ENCODE results near the gene SNX27.
"Not testable (repeated sequence)": the region's sequence is repeated elsewhere in the genome, so short reads cannot be mapped to it uniquely, and the experiment has no call there.

Gene SNX27

GRCh38 chr1:151596166-151596953 lies 15.5 kb upstream of the SNX27 start:
- no peak overlapping the region for H3K4me3 ChIP-seq (ENCODE audit: low read length)
- no peak for DNase-seq (ENCODE audit: low read depth, low spot score)

GRCh38 chr1:151602550-151602949 lies 9.3 kb upstream of the SNX27 start:
- H3K4me3 ChIP-seq (ENCODE audit: low read length); DNase-seq (ENCODE audit: low read depth, low spot score): not testable (repeated sequence)

GRCh38 chr1:151604291-151604690 lies 7.6 kb upstream of the SNX27 start:
- H3K4me3 ChIP-seq (ENCODE audit: low read length) = no peak overlapping the region
- DNase-seq (ENCODE audit: low read depth, low spot score) = no peak

- DNase-seq (ENCODE audit: low read depth, low spot score) = no peak
- no peak overlapping the region for H3K4me3 ChIP-seq (ENCODE audit: low read length)
Measured at GRCh38 chr1:151606384-151606783, 5.5 kb upstream of the SNX27 start.

GRCh38 chr1:151606857-151607256 lies 5.0 kb upstream of the SNX27 start:
- H3K4me3 ChIP-seq (ENCODE audit: low read length) = no peak overlapping the region

GRCh38 chr1:151610142-151610541 lies 1.7 kb upstream of the SNX27 start:
- no peak overlapping the region for H3K4me3 ChIP-seq (ENCODE audit: low read length)
- no peak for DNase-seq (ENCODE audit: low read depth, low spot score)

More at GRCh38 chr1:151606857-151607256, 5.0 kb upstream of the SNX27 start:
- no peak for DNase-seq (ENCODE audit: low read depth, low spot score)

- peak overlapping the region; percentile 58 for H3K4me3 ChIP-seq (ENCODE audit: low read length)
- no peak for DNase-seq (ENCODE audit: low read depth, low spot score)
Measured at GRCh38 chr1:151611288-151611790, 511 bp upstream of the SNX27 start.

- DNase-seq (ENCODE audit: low read depth, low spot score) = no peak
- peak overlapping the region; percentile 58 for H3K4me3 ChIP-seq (ENCODE audit: low read length)
Measured at GRCh38 chr1:151612501-151613281, 841 bp downstream of the SNX27 start.

- H3K4me3 ChIP-seq (ENCODE audit: low read length) = peak overlapping the region; percentile 58
- no peak for DNase-seq (ENCODE audit: low read depth, low spot score)
Measured at GRCh38 chr1:151613282-151613780, 1.5 kb downstream of the SNX27 start.

- DNase-seq (ENCODE audit: low read depth, low spot score) = no peak
- H3K4me3 ChIP-seq (ENCODE audit: low read length) = no peak overlapping the region
Measured at GRCh38 chr1:151615711-151616504, 4.1 kb downstream of the SNX27 start.

- H3K4me3 ChIP-seq (ENCODE audit: low read length) = no peak overlapping the region
- DNase-seq (ENCODE audit: low read depth, low spot score) = no peak
Measured at GRCh38 chr1:151616505-151616849, 4.6 kb downstream of the SNX27 start.

GRCh38 chr1:151618003-151618402 lies 6.2 kb downstream of the SNX27 start:
- no peak for DNase-seq (ENCODE audit: low read depth, low spot score)
- H3K4me3 ChIP-seq (ENCODE audit: low read length) = no peak overlapping the region

- no peak overlapping the region for H3K4me3 ChIP-seq (ENCODE audit: low read length)
- no peak for DNase-seq (ENCODE audit: low read depth, low spot score)
Measured at GRCh38 chr1:151618470-151618869, 6.6 kb downstream of the SNX27 start.

GRCh38 chr1:151618996-151619395 lies 7.1 kb downstream of the SNX27 start:
- not testable (repeated sequence) for H3K4me3 ChIP-seq (ENCODE audit: low read length); DNase-seq (ENCODE audit: low read depth, low spot score)

GRCh38 chr1:151619489-151620093 lies 7.7 kb downstream of the SNX27 start:
- no peak for DNase-seq (ENCODE audit: low read depth, low spot score)
- H3K4me3 ChIP-seq (ENCODE audit: low read length) = no peak overlapping the region

GRCh38 chr1:151620286-151620685 lies 8.4 kb downstream of the SNX27 start:
- no peak for DNase-seq (ENCODE audit: low read depth, low spot score)
- H3K4me3 ChIP-seq (ENCODE audit: low read length) = no peak overlapping the region

- DNase-seq (ENCODE audit: low read depth, low spot score) = no peak
- H3K4me3 ChIP-seq (ENCODE audit: low read length) = no peak overlapping the region
Measured at GRCh38 chr1:151621351-151621750, 9.5 kb downstream of the SNX27 start.

- no peak for DNase-seq (ENCODE audit: low read depth, low spot score)
- no peak overlapping the region for H3K4me3 ChIP-seq (ENCODE audit: low read length)
Measured at GRCh38 chr1:151624783-151625182, 12.9 kb downstream of the SNX27 start.

- no peak overlapping the region for H3K4me3 ChIP-seq (ENCODE audit: low read length)
- DNase-seq (ENCODE audit: low read depth, low spot score) = no peak
Measured at GRCh38 chr1:151626740-151627334, 15.0 kb downstream of the SNX27 start.

Measured in Jurkat, Clone E6-1 (cell line).